Neural cell (in vitro differentiated cells): Measurements from ENCODE around the gene SLC38A7. TPM values are rescaled to one million over a fixed set of nuclear protein-coding genes. Genes with fewer than 3 reads are reported as not detected.
"Not testable (repeated sequence)": the region's sequence is repeated elsewhere in the genome, so short reads cannot be mapped to it uniquely, and the experiment has no call there.

Experiments used
- H2AFZ ChIP-seq: fragments of 200-600, 300-800 bp; sonication (generic), shearing (Covaris generic); 2 replicates; pipeline ENCODE4 v1.6.0; 2014; ENCODE audit warnings: low read depth, mild to moderate bottlenecking, antibody characterized with exemption, low read length, moderate library complexity
- H3F3A ChIP-seq: fragments of 200-600 bp; shearing (Covaris generic); 2 replicates; pipeline ENCODE4 v1.6.1; 2016; ENCODE audit warnings: mild to moderate bottlenecking, moderate library complexity, mixed read lengths, antibody characterized with exemption, low read length; ENCODE audit not compliant: insufficient read depth, poor library complexity, severe bottlenecking
- H3K27ac ChIP-seq: fragments of 200-600, 300-800 bp; sonication (generic), shearing (Covaris generic); 2 replicates; pipeline ENCODE4 v1.5.1; 2014; ENCODE audit warnings: mild to moderate bottlenecking, low read length, moderate library complexity
- H3K27me3 ChIP-seq: fragments of 300-800, 200-600 bp; sonication (generic), shearing (Covaris generic); 2 replicates; pipeline ENCODE4 v1.6.0; 2014; ENCODE audit warnings: mild to moderate bottlenecking, low read depth, low read length, moderate library complexity; ENCODE audit not compliant: insufficient read depth
- H3K36me3 ChIP-seq: fragments of 300-800, 200-600 bp; sonication (generic), shearing (Covaris generic); 2 replicates; pipeline ENCODE4 v1.5.1; 2014; ENCODE audit warnings: mild to moderate bottlenecking, antibody characterized with exemption, low read length, moderate library complexity; ENCODE audit not compliant: insufficient read depth
- H3K4me2 ChIP-seq: fragments of 300-800, 200-600 bp; sonication (generic), shearing (Covaris generic); 2 replicates; pipeline ENCODE4 v1.6.0; 2014; ENCODE audit warnings: mild to moderate bottlenecking, low read length
- H3K4me3 ChIP-seq: fragments of 300-800, 200-600 bp; sonication (generic), shearing (Covaris generic); 2 replicates; pipeline ENCODE4 v1.5.1; 2014; ENCODE audit warnings: mild to moderate bottlenecking, low read length, moderate library complexity
- H3K79me2 ChIP-seq: fragments of 200-600 bp; shearing (Covaris generic); replicated peaks from 2 replicates; pipeline ENCODE4 v1.6.0; 2014; ENCODE audit warnings: mild to moderate bottlenecking, low read length, moderate library complexity; ENCODE audit not compliant: insufficient read depth
- H3K9ac ChIP-seq: fragments of 300-800, 200-600 bp; sonication (generic), shearing (Covaris generic); 2 replicates; pipeline ENCODE4 v1.6.1; 2016; ENCODE audit warnings: mild to moderate bottlenecking, low read length, mixed read lengths
- H3K9me2 ChIP-seq: fragments of 200-600 bp; shearing (Covaris generic); 2 replicates; pipeline ENCODE4 v1.6.1; 2016; ENCODE audit warnings: mild to moderate bottlenecking, low read length, mixed read lengths; ENCODE audit not compliant: insufficient read depth
- H3K9me3 ChIP-seq: fragments of 200-600, 300-800 bp; sonication (generic), shearing (Covaris generic); 2 replicates; pipeline ENCODE4 v1.6.1; 2016; ENCODE audit warnings: mild to moderate bottlenecking, mixed run types, low read length, moderate library complexity, mixed read lengths
- H4K20me1 ChIP-seq: fragments of 200-600 bp; shearing (Covaris generic); 2 replicates; pipeline ENCODE4 v1.6.1; 2016; ENCODE audit warnings: mild to moderate bottlenecking, mixed run types; ENCODE audit not compliant: insufficient read depth
- EP300 ChIP-seq: fragments of 450-650 bp; conservative IDR thresholded peaks from 2 replicates; pipeline ENCODE4 v1.6.1; 2014; ENCODE audit warnings: antibody characterized with exemption, mild to moderate bottlenecking, moderate library complexity; ENCODE audit not compliant: poor library complexity, severe bottlenecking
- EZH2 ChIP-seq: fragments of 200-600, 300-800 bp; shearing (Covaris generic), sonication (generic); IDR thresholded peaks from 2 replicates; pipeline ENCODE4 v1.6.1; 2014; ENCODE audit warnings: antibody characterized with exemption, low read length, borderline replicate concordance, mild to moderate bottlenecking; ENCODE audit not compliant: insufficient read depth, poor library complexity, severe bottlenecking
- MXI1 ChIP-seq: fragments of 450-650 bp; conservative IDR thresholded peaks from 2 replicates; pipeline ENCODE4 v1.6.1; 2014; ENCODE audit warnings: antibody characterized with exemption, mild to moderate bottlenecking; ENCODE audit not compliant: poor library complexity, severe bottlenecking
- POLR2AphosphoS5 ChIP-seq: IDR thresholded peaks from 2 replicates; pipeline ENCODE4 v1.6.1; 2012
- RAD21 ChIP-seq: fragments of 450-650 bp; conservative IDR thresholded peaks from 2 replicates; pipeline ENCODE4 v1.6.1; 2014; ENCODE audit warnings: antibody characterized with exemption, mild to moderate bottlenecking, moderate library complexity
- SMC3 ChIP-seq: fragments of 450-650 bp; conservative IDR thresholded peaks from 2 replicates; pipeline ENCODE4 v1.6.1; 2014; ENCODE audit warnings: antibody characterized with exemption, mild to moderate bottlenecking, moderate library complexity; ENCODE audit not compliant: poor library complexity
- TAF1 ChIP-seq: IDR thresholded peaks from 2 replicates; pipeline ENCODE4 v1.6.1; 2012; ENCODE audit warnings: low read depth
- polyA plus RNA-seq: library from polyadenylated mRNA; depleted of rRNA; stranded (reverse); fragments of >200 nt; gene quantifications from 2 replicates; pipeline ENCODE4 v1.2.3, GENCODE V29; 2014
- TF ChIP-seq, protein P1 (sequence below): fragments of 450-650 bp; IDR thresholded peaks from 2 replicates; pipeline ENCODE4 v1.5.1; 2014; ENCODE audit warnings: antibody characterized with exemption, mild to moderate bottlenecking, moderate library complexity; ENCODE audit not compliant: poor library complexity, severe bottlenecking
- TF ChIP-seq, protein P2 (sequence below): IDR thresholded peaks from 2 replicates; pipeline ENCODE4 v1.6.1; 2012; ENCODE audit warnings: borderline replicate concordance

SLC38A7 gene
- polyA plus RNA-seq, 1 donor from 2014 or later, result 10.2 TPM

GRCh38 chr16:58638148-58639036 is 46.2 kb downstream of the SLC38A7 start:
- H3K4me3 ChIP-seq, result no peak overlapping the region
- no peaks in the 10 kb centered on the region for H3F3A ChIP-seq
- no peak for TF ChIP-seq SMC3
- TF ChIP-seq MXI1, result no peak
- TF ChIP-seq, protein P1, sequence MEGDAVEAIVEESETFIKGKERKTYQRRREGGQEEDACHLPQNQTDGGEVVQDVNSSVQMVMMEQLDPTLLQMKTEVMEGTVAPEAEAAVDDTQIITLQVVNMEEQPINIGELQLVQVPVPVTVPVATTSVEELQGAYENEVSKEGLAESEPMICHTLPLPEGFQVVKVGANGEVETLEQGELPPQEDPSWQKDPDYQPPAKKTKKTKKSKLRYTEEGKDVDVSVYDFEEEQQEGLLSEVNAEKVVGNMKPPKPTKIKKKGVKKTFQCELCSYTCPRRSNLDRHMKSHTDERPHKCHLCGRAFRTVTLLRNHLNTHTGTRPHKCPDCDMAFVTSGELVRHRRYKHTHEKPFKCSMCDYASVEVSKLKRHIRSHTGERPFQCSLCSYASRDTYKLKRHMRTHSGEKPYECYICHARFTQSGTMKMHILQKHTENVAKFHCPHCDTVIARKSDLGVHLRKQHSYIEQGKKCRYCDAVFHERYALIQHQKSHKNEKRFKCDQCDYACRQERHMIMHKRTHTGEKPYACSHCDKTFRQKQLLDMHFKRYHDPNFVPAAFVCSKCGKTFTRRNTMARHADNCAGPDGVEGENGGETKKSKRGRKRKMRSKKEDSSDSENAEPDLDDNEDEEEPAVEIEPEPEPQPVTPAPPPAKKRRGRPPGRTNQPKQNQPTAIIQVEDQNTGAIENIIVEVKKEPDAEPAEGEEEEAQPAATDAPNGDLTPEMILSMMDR, result no peak
- no peak for TF ChIP-seq EP300
- no peak for TF ChIP-seq TAF1
- TF ChIP-seq POLR2AphosphoS5, result no peak
- TF ChIP-seq EZH2, result no peak
- TF ChIP-seq, protein P2, sequence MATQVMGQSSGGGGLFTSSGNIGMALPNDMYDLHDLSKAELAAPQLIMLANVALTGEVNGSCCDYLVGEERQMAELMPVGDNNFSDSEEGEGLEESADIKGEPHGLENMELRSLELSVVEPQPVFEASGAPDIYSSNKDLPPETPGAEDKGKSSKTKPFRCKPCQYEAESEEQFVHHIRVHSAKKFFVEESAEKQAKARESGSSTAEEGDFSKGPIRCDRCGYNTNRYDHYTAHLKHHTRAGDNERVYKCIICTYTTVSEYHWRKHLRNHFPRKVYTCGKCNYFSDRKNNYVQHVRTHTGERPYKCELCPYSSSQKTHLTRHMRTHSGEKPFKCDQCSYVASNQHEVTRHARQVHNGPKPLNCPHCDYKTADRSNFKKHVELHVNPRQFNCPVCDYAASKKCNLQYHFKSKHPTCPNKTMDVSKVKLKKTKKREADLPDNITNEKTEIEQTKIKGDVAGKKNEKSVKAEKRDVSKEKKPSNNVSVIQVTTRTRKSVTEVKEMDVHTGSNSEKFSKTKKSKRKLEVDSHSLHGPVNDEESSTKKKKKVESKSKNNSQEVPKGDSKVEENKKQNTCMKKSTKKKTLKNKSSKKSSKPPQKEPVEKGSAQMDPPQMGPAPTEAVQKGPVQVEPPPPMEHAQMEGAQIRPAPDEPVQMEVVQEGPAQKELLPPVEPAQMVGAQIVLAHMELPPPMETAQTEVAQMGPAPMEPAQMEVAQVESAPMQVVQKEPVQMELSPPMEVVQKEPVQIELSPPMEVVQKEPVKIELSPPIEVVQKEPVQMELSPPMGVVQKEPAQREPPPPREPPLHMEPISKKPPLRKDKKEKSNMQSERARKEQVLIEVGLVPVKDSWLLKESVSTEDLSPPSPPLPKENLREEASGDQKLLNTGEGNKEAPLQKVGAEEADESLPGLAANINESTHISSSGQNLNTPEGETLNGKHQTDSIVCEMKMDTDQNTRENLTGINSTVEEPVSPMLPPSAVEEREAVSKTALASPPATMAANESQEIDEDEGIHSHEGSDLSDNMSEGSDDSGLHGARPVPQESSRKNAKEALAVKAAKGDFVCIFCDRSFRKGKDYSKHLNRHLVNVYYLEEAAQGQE, result no peak
- no peak for TF ChIP-seq RAD21
- H3K27ac ChIP-seq, result no peak overlapping the region
- H3K36me3 ChIP-seq, result no peaks in the 10 kb centered on the region
- H3K9ac ChIP-seq, result no peak overlapping the region
- H2AFZ ChIP-seq, result no peak overlapping the region
- no peaks in the 10 kb centered on the region for H3K79me2 ChIP-seq
- no peaks in the 10 kb centered on the region for H4K20me1 ChIP-seq
- H3K4me2 ChIP-seq, result no peak overlapping the region
- H3K9me2 ChIP-seq, result no peaks in the 10 kb centered on the region
- no peaks in the 10 kb centered on the region for H3K27me3 ChIP-seq
- no peaks in the 10 kb centered on the region for H3K9me3 ChIP-seq

- H3K4me3 ChIP-seq, H4K20me1 ChIP-seq, H3K27ac ChIP-seq, H3F3A ChIP-seq, H3K9me2 ChIP-seq, H3K27me3 ChIP-seq, H3K4me2 ChIP-seq, H2AFZ ChIP-seq, H3K36me3 ChIP-seq, H3K9ac ChIP-seq, H3K9me3 ChIP-seq, H3K79me2 ChIP-seq: not testable (repeated sequence)
These were observed 47.5 kb downstream of the SLC38A7 start for GRCh38 chr16:58637021-58637420.
